CD14-positive monocyte (primary cell): ENCODE measurements around the gene TMEM132C. TPM values are rescaled to one million over a fixed set of nuclear protein-coding genes. Genes with fewer than 3 reads are reported as not detected.

ENCODE experiments used
- DNase-seq, 3 donors: peaks; one replicate each; pipeline ENCODE4 v3.0.0-alpha.2; 2011 to 2022
- H2AFZ ChIP-seq: 2 replicates; pipeline ENCODE4 v1.6.0; 2012; ENCODE audit warnings: mild to moderate bottlenecking, low read depth, low read length, inconsistent platforms; ENCODE audit not compliant: insufficient read depth, poor library complexity, severe bottlenecking
- H3K27ac ChIP-seq, 2 donors: 1 replicate in 1 of 2; 2 replicates in 1 of 2; pipeline ENCODE4 v1.5.1; 2012 to 2013; ENCODE audit warnings: low read length in 2 of 2, control low read depth in 1 of 2, inconsistent platforms in 1 of 2, low read depth in 1 of 2, mild to moderate bottlenecking in 1 of 2
- H3K27me3 ChIP-seq, 2 donors: one replicate each; pipeline versions ENCODE4 v1.6.0 to v1.6.1; 2011 to 2013; ENCODE audit warnings: low read length in 2 of 2; ENCODE audit not compliant: control insufficient read depth in 2 of 2, insufficient read depth in 2 of 2
- H3K36me3 ChIP-seq, 2 donors: replicated peaks in 1 of 2; 1 replicate in 1 of 2; 2 replicates in 1 of 2; pipeline versions ENCODE4 v1.5.1 to v1.6.1; 2012 to 2013; ENCODE audit warnings: low read length in 2 of 2, control low read depth in 1 of 2, inconsistent platforms in 1 of 2, mild to moderate bottlenecking in 1 of 2; ENCODE audit not compliant: insufficient read depth in 2 of 2, control insufficient read depth in 1 of 2
- H3K4me1 ChIP-seq, 2 donors: 1 replicate in 1 of 2; 2 replicates in 1 of 2; pipeline versions ENCODE4 v1.5.1 to v1.6.1; 2012 to 2013; ENCODE audit warnings: low read length in 2 of 2, control low read depth in 1 of 2, inconsistent platforms in 1 of 2, mild to moderate bottlenecking in 1 of 2, moderate library complexity in 1 of 2; ENCODE audit not compliant: insufficient read depth in 2 of 2, control insufficient read depth in 1 of 2
- H3K4me2 ChIP-seq: replicated peaks from 2 replicates; pipeline ENCODE3; 2012; ENCODE audit warnings: low read length, moderate library complexity, mild to moderate bottlenecking; ENCODE audit not compliant: poor library complexity, severe bottlenecking; ENCODE audit errors: extremely low read depth
- H3K4me3 ChIP-seq, 3 experiments: fragments of 200-600 bp in 1 of 3; sonication (generic) in 1 of 3; replicated peaks in 1 of 3; 1 replicate in 2 of 3; 2 replicates in 1 of 3; pipeline ENCODE4 v1.5.1; 2011 to 2013; ENCODE audit warnings: low read length in 3 of 3, mild to moderate bottlenecking in 3 of 3, control low read depth in 2 of 3, low read depth in 2 of 3, inconsistent platforms in 1 of 3, moderate library complexity in 1 of 3
- H3K79me2 ChIP-seq: 2 replicates; pipeline ENCODE4 v1.6.0; 2012; ENCODE audit warnings: mild to moderate bottlenecking, control low read depth, inconsistent platforms, low read length, moderate library complexity; ENCODE audit not compliant: insufficient read depth
- H3K9ac ChIP-seq: 2 replicates; pipeline ENCODE4 v1.6.0; 2017; ENCODE audit warnings: low read length, mild to moderate bottlenecking; ENCODE audit not compliant: insufficient read depth, poor library complexity, severe bottlenecking
- H3K9me3 ChIP-seq, 2 donors: replicated peaks in 1 of 2; 1 replicate in 1 of 2; 2 replicates in 1 of 2; pipeline versions ENCODE4 v1.5.1 to v1.6.1; 2012 to 2013; ENCODE audit warnings: low read length in 2 of 2, control low read depth in 1 of 2; ENCODE audit not compliant: control insufficient read depth in 1 of 2, insufficient read depth in 1 of 2
- H4K20me1 ChIP-seq: 2 replicates; pipeline ENCODE4 v1.6.0; 2012; ENCODE audit warnings: mild to moderate bottlenecking, low read length, control low read depth, moderate library complexity; ENCODE audit not compliant: insufficient read depth
- H3K27ac Mint-ChIP-seq, 7 donors: one replicate each; pipeline ENCODE4 v1.8.0; 2020; ENCODE audit warnings: mild to moderate bottlenecking in 7 of 7, mixed read lengths in 7 of 7, moderate library complexity in 6 of 7, inconsistent platforms in 2 of 7
- H3K27me3 Mint-ChIP-seq, 3 donors: one replicate each; pipeline ENCODE4 v1.8.0; 2021 to 2022; ENCODE audit warnings: low read depth in 3 of 3, mild to moderate bottlenecking in 3 of 3, mixed read lengths in 3 of 3, moderate library complexity in 3 of 3, inconsistent platforms in 1 of 3
- H3K36me3 Mint-ChIP-seq, 2 donors: one replicate each; pipeline ENCODE4 v1.8.0; 2020; ENCODE audit warnings: mixed read lengths in 2 of 2, inconsistent platforms in 1 of 2, mild to moderate bottlenecking in 1 of 2
- H3K4me1 Mint-ChIP-seq: one replicate; pipeline ENCODE4 v1.8.0; 2020; ENCODE audit warnings: mild to moderate bottlenecking, mixed read lengths
- H3K4me3 Mint-ChIP-seq, 2 donors: one replicate each; pipeline ENCODE4 v1.8.0; 2020; ENCODE audit warnings: mild to moderate bottlenecking in 2 of 2, mixed read lengths in 2 of 2, moderate library complexity in 1 of 2
- H3K9me3 Mint-ChIP-seq, 7 donors: one replicate each; pipeline ENCODE4 v1.8.0; 2020 to 2022; ENCODE audit warnings: mixed read lengths in 7 of 7, mild to moderate bottlenecking in 6 of 7, moderate library complexity in 6 of 7, inconsistent platforms in 2 of 7
- CTCF ChIP-seq: fragments of 200-600 bp; IDR thresholded peaks from one replicate; pipeline ENCODE4 v1.8.0; 2022; ENCODE audit warnings: antibody characterized with exemption, mild to moderate bottlenecking
- WGBS: methylation state at CpG from one replicate; pipeline ENCODE4 v1.1.5; 2013; ENCODE audit warnings: missing lambda C conversion rate; ENCODE audit not compliant: insufficient coverage; 5-methylcytosine and 5-hydroxymethylcytosine counted together
- intact Hi-C, 2 donors: fragments of 100-400 bp; cut with micrococcal nuclease; formaldehyde crosslinking; loops; one replicate each; pipeline versions ENCODE4 v1.15.0 to v1.15.1; 2023
- polyA plus RNA-seq, 3 donors: library from polyadenylated mRNA; depleted of rRNA in 1 of 3; unstranded in 2 of 3; stranded (reverse) in 1 of 3; fragments of 300-500 nt in 2 of 3; fragments of >200 nt in 1 of 3; fragmentation: Illumina TruSeq in 2 of 3; gene quantifications; 1 replicate in 2 of 3; 2 replicates in 1 of 3; pipeline ENCODE4 v1.2.3, GENCODE V29; 2012 to 2021

Gene TMEM132C
- polyA plus RNA-seq, 3 donors: not detected

GRCh38 chr12:128672893-128673292, 405.9 kb downstream of the TMEM132C start:
- Histone ChIP-seq H3K36me3 (no peaks in the 10 kb centered on the region), H3K27ac (no peak overlapping the region), H2AFZ (no peak overlapping the region), H3K9me3 (no peaks in the 10 kb centered on the region), H3K9ac (no peak overlapping the region), H3K4me1 (no peaks in the 10 kb centered on the region), H3K79me2 (no peaks in the 10 kb centered on the region), H3K4me2 (no peak overlapping the region), H3K27me3 (no peaks in the 10 kb centered on the region), H3K4me3 (no peak overlapping the region), H4K20me1 (no peaks in the 10 kb centered on the region)
- intact Hi-C loops: no loop called here
- H3K9me3 Mint-ChIP-seq: peaks cover 0 to 2% (median 0%) of the 10 kb centered on the region in 7 donors
- no peak for TF ChIP-seq CTCF
- H3K36me3 Mint-ChIP-seq: no peaks in the 10 kb centered on the region
- no peaks in the 10 kb centered on the region for H3K4me1 Mint-ChIP-seq
- H3K27ac Mint-ChIP-seq: no peak overlapping the region
- WGBS: 77% methylated on average over 3 of the region's 4 CpGs
- DNase-seq: no peak
- no peak overlapping the region for H3K4me3 Mint-ChIP-seq
- H3K27me3 Mint-ChIP-seq: peaks cover 0 to 1% (median 1%) of the 10 kb centered on the region in 3 donors

GRCh38 chr12:128675576-128675975, 408.6 kb downstream of the TMEM132C start:
- intact Hi-C loops: no loop called here
- no peak overlapping the region for H3K4me3 Mint-ChIP-seq
- no peaks in the 10 kb centered on the region for H3K36me3 ChIP-seq
- no peaks in the 10 kb centered on the region for H3K27me3 ChIP-seq
- no peaks in the 10 kb centered on the region for H3K79me2 ChIP-seq
- H3K4me1 Mint-ChIP-seq: no peaks in the 10 kb centered on the region
- no peak overlapping the region for H3K27ac ChIP-seq
- no peak overlapping the region for H3K4me2 ChIP-seq
- no peak for TF ChIP-seq CTCF
- no peaks in the 10 kb centered on the region for H3K9me3 ChIP-seq
- no peak overlapping the region for H3K4me3 ChIP-seq
- H4K20me1 ChIP-seq: no peaks in the 10 kb centered on the region
- H3K27me3 Mint-ChIP-seq: peaks cover 0 to 1% (median 0%) of the 10 kb centered on the region in 3 donors
- H3K4me1 ChIP-seq: no peaks in the 10 kb centered on the region
- H3K27ac Mint-ChIP-seq: no peak overlapping the region
- DNase-seq: no peak
- no peak overlapping the region for H2AFZ ChIP-seq
- peaks cover 0 to 6% (median 0%) of the 10 kb centered on the region in 7 donors for H3K9me3 Mint-ChIP-seq
- H3K36me3 Mint-ChIP-seq: no peaks in the 10 kb centered on the region
- no peak overlapping the region for H3K9ac ChIP-seq
